ENCODE data around the gene KIFAP3.

The KIFAP3 gene

DNA sequence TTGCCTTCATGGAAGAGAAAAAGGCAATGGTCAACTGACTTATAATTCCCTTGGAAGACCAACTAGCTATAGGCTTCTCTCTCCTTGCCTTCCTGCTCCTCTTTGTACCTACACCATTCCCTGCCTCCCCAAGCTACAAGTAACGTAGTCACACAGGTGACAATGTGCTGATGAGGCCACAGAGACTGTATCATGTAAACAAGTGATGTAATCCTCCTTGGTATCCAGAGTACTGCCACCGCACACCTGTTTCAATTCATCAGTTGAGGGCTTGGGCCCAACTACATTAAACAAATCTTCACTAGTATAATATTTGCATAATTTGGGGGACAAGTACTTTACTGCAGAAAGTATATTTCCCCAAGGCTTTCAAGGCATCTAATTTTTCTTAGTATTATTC lies 104.4 kb downstream of the KIFAP3 start:
- no peak for DNase-seq

DNA sequence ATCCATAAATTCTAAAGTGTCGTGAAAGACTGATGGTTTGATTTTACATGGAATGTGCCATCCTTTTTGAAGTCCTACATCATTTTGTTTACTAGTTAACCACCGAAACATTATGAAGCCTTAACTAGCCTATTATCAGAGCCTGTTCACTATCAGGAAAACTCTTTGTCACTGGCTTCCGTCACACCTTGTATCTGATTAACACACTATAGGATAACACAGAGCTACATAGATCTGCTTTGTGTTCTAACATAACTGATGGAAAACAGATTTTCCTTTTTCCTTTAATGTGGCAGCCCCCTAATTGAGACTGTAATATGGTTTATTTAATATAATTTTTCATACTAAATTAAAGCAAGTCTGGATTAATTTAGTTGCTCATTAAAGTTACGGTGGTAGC lies 106.3 kb downstream of the KIFAP3 start:
- DNase-seq: no peak

DNA sequence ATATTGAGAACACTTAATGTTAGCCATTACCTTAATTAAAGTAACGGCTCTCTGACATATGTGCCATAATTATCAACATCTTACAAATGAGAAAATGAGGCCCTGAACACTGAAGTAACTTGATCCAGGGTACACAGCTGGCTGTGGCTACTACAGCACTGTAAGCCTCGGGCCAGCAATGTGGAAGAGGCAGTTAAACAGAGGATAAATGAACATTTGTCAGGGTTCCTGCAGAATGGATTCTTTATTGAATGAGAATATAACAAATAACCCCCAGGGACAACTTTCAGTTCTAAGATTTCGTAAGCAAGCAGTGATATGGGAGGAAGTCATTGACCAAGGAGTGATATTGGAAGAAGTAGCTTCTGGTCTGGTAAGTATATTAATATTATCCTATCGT lies 110.3 kb downstream of the KIFAP3 start:
- DNase-seq: no peak

DNA sequence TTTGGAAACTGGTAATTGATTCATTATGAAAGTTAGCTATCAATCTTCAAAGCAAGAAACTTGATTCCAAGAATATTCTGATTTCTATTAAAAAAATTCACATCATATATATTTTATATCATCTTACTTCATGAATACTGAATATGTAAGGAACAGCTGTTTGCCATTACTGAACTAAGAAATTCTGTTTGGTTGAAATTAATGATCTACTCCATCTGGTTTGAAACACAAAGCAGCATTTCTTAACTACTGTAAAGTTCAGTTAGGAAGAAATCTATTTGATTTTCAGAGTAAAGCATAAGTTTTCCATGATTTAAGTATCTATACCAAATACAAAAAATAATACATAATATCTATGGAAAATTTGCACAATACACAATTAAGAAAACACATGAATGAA lies 114.8 kb downstream of the KIFAP3 start:
- DNase-seq: no peak

DNA sequence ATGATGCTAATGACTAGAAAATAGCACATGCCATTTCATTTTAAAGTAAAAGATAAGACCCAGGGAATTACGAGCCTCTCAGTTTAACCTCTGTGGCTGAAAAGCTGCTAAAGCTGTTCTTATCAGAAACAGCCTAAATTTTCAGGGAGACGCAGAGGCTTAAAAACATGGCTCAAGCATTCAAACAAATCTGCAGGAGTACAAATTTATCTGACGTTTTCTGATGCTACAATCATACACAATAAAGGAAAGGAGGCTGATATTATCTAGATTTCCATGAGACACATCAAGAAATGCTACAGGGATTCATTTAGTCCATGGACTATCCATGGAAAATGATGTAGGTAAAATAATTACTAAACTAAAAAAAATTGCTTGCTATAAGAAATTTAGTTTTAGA lies 115.5 kb downstream of the KIFAP3 start:
- DNase-seq: no peak

DNA sequence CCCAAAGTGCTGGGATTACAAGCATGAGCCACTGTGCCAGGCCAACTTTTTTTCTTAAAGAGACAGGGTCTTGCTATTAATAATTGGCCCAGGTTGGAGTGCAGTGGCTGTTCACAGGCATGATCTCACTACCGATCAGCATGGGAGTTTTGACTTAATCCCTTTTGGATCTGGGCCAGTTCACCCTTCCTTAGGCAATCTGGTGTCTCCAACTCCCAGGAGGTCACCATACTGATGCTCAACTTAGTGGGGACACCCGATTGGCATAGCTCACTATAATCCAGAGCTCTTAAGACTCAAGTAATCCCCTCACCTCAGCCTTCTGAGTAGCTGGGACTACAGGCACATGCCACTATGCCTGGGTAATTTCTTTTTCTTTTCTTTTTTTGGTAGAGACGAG lies 116.6 kb downstream of the KIFAP3 start:
- no peak for DNase-seq

DNA sequence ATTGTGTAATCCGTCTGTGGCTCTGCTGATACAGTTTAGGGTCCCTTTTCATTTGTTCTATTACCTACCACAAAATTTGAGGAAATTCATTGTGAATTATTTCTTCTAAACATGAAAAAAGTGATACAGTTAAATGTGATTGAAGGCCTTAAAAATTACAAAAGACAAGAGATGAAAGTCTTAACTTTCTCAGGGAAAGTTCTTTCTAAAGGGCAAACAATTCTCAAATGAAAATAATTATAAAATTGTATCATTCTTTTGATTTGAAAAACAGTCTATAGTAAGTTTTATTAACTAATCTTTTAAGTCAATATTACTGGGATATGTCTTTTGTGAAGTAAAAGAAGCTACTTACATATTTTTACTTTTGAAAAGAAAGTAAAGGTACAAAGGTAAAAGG lies 123.4 kb downstream of the KIFAP3 start:
- DNase-seq: no peak

DNA sequence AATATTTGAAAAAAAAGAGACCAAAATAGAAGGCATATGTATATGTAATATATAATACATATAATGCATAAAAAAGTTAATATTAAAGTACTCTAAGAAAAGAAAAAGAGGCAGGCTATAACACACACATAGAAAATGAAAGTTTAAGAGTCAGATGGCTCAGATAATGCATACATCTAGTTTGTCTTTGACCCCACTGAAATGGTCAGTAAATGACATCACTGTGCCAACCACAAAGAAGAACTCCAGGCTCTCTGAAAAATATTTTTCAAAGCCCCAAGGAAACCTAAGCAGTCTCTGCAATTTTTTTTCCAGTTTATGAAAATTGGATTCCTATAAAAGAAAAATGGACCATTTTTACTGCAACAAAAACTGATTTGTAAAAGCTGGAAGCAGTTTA lies 125.4 kb downstream of the KIFAP3 start:
- peak; percentile 22 for DNase-seq

DNA sequence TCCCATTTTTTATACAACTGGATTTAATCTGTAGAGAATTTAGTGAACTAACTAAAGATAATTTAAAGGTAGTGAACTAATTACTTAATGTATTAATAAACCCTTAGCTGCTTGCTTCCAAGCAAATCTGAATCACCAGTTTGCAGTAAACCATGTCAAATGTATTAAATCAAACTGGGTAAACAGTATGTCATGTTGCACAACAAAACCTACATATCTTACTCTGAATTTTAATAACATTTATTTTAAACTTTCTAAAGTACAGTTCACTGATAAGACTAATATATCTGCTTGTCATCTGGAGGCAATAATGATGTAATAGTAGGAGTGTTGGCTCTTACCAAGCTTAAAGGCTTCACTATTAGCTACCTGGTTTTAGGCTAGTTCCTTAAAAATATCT lies 128.3 kb downstream of the KIFAP3 start:
- no peak for DNase-seq

DNA sequence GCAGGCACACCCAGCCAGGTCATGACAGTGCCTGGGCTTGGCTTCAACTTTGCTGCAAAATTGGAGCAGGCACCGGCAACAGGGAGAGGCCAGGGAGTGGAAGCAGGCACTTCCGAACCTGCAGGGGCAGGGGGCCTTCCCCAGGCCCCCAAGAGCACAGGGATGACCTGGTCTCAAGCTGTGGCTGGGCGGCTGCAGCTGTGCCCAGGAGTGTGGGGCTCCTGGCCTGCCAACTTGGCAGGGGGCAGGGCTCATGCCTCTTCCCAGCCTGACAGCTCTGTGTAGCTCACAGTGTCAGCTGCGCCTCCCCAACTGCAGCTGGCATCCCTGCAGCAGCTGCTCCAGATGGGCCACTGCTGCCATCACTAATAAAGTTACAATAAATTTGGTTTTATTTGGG lies 129.3 kb downstream of the KIFAP3 start:
- DNase-seq: no peak

DNA sequence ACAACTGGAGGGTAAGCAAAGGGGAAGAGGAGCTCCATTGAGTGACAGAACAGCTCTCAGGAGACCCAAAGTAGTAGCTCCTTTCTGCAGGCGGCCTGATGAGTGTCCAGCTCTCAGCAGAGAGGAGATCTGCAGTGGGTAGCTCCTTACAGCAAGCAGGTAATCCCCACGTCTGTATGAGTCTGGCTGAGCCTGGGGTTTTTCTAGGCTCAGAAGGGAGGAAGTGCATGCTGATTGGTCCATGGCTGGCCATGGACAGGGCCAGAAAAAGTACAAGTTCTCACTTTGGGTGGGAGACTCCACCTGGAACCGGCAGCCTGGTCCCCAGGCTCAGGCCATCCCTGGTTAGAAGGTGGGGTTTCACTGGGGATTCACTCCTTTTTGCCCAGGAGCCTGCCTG lies 129.9 kb downstream of the KIFAP3 start:
- DNase-seq: no peak

DNA sequence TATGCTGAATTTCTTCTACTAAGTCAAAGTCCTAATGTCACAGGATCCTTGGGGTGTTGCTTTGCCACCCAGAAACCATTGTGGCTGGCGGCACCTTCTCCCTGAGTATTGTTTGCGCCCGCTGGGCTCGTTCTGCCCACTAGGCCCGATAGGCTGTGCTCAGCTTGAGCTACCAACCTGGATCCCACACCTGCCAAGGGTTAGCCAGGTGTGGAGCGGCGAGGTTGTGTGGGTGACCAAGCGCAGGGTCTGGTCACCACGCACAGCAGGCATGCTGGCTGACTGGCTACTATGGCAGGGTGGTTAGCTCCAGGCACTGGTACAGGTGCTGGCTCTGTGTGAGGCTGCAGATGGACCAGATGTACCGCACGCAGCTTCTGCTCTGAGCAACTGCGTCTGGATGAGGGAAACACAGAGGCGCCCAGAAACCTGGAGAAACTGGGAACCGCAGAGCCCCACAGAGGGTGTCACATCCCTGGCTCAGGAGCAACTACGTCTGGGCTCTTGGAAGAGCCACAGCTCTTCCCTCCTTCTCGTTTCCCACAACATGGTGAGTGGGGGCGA lies 130.4 kb downstream of the KIFAP3 start:
- no peak for DNase-seq

DNA sequence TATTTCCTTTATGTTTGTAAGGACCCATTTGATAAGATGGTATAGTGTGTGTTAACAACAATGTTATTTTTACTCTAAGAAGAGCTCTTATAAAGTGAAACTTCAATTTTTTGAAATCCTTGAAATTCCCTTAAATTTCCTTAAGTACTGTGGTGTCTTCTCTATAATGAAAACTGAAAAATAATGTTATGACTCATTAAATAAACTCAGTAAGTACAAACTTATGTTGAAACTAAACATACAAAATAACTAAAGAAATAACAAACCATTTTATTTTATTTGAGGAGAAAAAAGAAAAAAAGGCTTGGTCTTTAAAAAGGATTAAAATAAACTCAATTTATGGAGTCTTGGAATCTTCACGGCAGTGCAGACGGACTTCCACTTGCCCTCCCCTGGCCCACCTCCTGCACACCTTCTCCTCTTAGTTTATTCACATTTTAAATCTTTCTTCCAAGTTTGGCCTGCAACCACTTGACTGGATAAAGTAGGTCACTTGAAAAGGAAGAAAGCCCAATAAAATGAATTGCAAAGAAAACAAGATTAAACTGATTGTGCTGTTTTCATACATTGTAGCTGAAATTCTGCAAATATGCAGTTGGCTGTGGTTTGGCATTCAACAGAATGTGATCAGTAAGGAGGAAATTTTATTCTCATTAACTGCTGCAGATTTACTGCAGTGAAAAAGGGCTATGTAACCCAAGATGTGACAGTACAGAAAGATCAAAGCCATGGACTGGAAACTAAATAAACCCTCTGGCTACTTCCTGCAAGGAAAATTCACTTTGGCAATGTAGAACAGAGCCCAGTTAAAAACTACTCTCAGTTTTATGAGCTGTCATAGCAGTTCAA lies 132.3 kb downstream of the KIFAP3 start:
- DNase-seq: peak; percentile 8

DNA sequence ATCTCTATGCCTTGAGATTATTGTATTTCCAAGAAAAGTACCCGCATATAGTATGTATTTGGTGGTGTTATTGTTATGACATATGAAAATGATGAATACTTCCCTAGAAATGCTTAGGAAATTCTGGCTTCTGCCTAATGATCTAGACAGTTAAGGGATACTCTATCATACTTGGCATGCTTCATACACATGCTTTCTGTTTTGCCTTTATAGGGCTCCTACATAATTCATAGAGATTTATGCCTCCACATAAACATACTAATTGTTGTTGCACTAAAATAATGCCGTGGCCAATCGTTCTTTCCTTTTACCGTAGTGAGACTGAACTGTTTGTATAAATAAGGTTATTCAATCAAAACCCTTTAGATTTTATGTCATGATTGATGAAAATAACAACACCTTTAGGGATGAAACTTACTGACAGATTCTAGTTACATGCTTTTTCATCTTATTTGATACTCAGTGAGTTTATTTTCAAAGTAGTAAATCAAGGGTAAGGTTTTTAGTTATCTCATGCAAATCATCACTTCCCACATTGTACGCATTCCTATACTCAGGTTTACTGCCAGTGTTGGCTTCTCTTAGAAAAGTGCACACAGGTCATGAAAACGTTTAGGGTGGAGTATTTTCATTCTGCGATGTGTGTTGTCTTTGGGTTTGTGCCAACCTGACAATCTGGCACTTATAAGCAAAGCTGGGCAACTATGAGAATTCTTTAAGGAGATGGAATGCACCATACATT lies 140.3 kb downstream of the KIFAP3 start:
- no peak for DNase-seq

DNA sequence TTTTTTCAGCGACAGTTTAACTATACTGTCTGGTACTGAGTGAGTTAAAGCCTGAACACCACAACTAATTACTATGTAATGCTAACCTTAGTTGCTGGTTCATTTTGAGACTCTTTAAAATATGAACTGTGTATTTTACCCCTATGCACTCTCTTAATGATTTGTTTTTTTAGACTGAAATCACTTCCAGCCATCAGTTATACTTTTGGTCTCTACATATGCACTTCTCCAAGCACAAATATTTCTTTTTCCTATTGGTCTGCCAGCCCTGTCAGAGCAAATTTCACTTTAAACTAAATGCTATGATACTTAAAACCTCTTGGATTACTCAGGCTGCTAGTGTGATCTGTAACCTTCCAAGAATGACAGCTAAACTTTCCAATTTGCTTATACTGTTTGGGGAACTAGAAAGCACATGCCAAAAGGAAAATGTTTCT lies 142.7 kb downstream of the KIFAP3 start:
- no peak for DNase-seq

DNA sequence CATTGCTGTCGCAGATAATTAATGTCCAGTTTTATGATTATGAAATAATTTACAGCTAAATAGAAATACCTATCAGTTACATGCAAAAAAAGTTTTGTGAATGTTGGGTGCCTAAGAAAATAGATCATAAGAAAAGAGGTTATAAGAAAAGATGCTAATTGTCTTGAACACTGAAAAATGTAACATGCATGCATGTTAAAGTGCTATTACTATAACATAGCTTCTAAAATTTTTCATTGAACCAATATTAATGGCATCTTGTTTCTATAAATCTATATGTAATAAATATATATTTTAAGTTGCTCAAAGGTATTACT lies 145.3 kb downstream of the KIFAP3 start:
- DNase-seq: no peak

DNA sequence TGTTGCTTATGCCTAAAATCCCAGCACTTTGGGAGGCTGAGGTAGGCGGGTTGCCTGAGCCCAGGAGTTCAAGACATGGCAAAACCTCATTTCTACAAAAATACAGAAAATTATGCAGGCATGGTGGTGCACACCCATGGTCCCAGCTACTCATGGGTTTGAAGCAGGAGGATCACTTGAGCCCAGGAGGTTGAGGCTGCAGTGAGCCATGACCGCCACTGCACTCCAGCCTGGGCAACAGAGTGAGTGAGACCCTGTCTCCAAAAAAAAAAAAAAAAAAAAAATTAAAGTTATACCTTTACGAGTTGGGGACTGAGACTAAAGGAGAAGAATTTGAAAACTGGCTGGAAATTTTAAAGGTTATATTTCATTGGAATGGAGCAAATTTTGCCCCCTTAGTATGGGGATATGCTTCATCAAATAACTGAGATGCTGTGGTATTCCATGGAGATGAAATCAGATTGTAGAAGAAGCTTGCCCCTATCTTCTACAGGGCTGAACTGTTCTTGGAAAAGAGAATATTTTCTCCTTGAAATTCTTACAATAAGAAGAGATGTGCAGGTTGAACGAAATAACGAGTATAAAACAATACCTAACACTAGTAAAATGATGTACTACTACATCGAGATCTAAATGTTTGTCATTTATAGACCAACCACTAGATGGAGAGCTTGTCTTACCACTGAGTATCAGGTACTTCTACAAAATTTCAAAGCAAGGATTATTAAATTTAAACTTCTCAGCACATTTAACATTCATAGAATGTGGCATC lies 145.9 kb downstream of the KIFAP3 start:
- DNase-seq: peak; percentile 49

DNA sequence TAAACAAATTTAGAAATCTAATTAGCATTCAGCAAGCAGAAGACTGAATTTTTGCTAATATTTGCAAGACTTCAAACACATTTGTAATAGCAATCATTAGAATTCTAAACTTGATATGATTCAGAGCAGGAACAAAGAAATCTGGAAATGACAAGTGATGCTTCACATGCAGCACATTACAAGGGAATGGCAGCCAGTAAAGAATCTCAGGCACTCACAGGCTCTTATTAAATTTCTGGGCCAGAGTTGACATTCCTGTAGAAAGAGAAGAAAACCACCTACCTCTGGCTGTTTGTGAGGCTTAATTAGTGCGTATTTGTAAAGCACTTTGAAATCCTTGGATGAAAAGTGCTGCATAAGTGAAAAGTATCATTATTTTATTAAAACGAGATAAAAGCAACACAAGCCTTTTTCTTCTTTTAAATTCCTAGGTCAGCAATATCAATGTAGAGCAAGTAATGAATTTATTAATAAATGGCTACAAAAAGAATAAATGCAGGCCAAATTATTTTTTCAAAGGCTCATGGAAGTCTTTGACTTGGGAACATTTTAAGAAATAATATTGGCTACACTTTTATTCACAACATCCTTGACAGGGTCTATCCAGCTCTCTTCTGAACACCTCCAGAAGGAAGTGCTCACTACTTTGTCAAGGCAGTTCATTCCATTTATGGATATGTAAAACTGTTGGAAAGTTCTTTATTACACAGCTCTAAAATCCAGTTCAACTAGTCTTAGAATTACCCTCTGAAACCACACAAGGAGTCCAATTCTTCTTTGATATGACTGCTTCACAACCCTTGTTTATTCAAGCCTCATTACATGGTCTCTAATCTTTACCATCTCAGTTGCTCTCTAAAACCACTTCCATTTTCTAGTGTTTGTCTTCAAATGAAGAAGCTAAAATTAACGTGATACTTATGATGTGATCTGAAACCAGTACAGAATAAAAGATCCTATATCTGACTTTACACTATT lies 148.7 kb downstream of the KIFAP3 start:
- DNase-seq: no peak

DNA sequence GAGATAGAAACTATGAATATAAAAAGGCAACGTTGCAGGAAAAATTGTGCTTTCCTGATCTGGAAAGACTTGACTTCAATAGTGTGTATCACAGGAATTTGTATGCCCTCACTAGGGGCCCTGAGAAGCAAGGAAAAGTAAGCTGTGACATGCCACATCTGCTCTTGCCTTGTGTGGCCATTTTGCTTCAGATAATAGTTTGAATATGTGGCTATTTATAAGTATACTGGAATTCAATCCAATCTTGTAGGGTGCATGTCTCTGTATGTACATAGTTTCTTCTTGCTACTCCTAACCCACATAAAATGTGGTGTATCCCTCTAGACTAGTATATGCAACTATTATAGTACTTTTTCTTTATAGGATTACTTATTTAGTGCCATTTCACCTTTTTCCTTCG lies 149.7 kb downstream of the KIFAP3 start:
- no peak for DNase-seq

DNA sequence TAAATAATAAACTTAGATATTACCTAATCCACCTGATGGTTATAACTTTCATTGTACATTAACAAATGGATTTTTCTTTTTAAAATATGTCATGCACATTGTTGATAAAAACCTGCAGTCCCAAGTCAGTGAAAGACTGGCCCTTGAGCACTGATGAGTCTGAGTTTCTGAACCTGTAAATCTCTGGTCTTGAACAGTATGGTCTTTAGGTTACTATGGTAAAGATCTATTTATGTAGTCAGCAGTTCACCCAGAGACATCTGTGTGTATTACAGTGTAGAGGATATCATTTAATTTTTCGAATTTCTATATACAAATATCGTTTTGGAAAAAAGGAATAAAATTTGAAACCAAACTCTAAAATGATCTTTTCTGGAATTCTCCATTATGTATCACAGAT lies 150.4 kb downstream of the KIFAP3 start:
- no peak for DNase-seq

DNA sequence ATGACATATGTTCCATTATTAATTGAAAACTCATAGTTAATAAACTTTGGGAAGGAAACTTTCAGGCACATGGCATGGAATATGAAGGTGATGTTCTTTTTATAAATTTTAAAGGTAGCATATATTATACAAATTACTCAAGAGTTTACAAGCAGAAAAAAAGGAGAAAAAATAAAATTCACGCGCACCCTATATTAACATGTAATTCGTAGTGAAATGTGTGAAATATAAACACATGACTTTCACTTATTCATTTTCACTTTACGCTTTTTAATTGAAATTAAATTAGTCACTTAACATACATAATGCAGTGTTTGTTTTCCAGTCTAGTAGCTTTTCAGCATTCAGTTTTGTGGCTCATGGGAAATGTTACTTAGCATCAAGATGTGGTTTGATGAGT lies 153.4 kb downstream of the KIFAP3 start:
- no peak for DNase-seq

DNA sequence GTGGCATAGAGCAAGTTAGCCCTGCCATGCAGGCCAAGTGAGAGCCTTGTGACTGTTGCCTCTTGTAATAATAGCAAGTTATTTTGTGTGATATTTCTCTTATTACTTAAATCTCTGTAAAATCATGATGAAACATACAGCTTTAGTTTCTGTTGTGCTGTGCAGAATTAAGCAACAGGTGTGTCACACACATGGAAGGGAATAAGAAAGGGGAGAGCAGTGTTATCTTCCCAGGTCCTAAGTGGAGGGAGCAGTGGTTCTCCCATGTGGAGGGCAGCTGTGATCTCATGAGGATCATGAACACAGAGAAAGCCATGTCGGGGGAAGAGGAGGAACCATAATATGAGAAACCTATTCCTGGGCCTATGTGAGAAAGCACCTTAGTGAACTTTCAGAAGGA lies 155.6 kb downstream of the KIFAP3 start:
- no peak for DNase-seq

Measured in inflammatory macrophage treated with lipopolysaccharide for 4 hours (primary cell).